Fibroblast of the aortic adventitia (primary cell): ENCODE results near the gene CEBPG. TPM values are rescaled to one million over a fixed set of nuclear protein-coding genes. Genes with fewer than 3 reads are reported as not detected.

Experiments used
- DNase-seq: peaks from one replicate; pipeline ENCODE4 v3.0.0-alpha.2; 2010; ENCODE audit warnings: low read depth
- H3K4me3 ChIP-seq: 2 replicates; pipeline ENCODE4 v1.5.1; 2011; ENCODE audit warnings: low read depth, mild to moderate bottlenecking, control low read depth, low read length, moderate library complexity
- CTCF ChIP-seq: IDR thresholded peaks from 2 replicates; pipeline ENCODE4 v1.5.1; 2011; ENCODE audit warnings: mild to moderate bottlenecking, low read length, control low read depth, inconsistent platforms; ENCODE audit not compliant: insufficient read depth
- total RNA-seq: library from RNA; depleted of rRNA; stranded (reverse); fragments of >200 nt; gene quantifications from 2 replicates; pipeline ENCODE4 v1.2.3, GENCODE V29; 2012; ENCODE audit warnings: low replicate concordance

The CEBPG gene
- total RNA-seq, 1 donor, result 32.8 TPM

GRCh38 chr19:33343859-33344572 lies 29.5 kb upstream of the CEBPG start:
- DNase-seq, result peak; percentile 24
- no peak overlapping the region for H3K4me3 ChIP-seq
- no peak for TF ChIP-seq CTCF

GRCh38 chr19:33344573-33344925 lies 29.0 kb upstream of the CEBPG start:
- TF ChIP-seq CTCF, result no peak
- no peak overlapping the region for H3K4me3 ChIP-seq
- DNase-seq, result no peak

GRCh38 chr19:33345163-33345562 lies 28.3 kb upstream of the CEBPG start:
- DNase-seq, result no peak
- no peak for TF ChIP-seq CTCF
- H3K4me3 ChIP-seq, result no peak overlapping the region

GRCh38 chr19:33346665-33347064 lies 26.8 kb upstream of the CEBPG start:
- no peak for TF ChIP-seq CTCF

GRCh38 chr19:33347300-33347699 lies 26.2 kb upstream of the CEBPG start:
- TF ChIP-seq CTCF, result no peak
- H3K4me3 ChIP-seq, result no peak overlapping the region
- no peak for DNase-seq

More at GRCh38 chr19:33346665-33347064, 26.8 kb upstream of the CEBPG start:
- DNase-seq, result no peak
- H3K4me3 ChIP-seq, result no peak overlapping the region

- H3K4me3 ChIP-seq, result no peak overlapping the region
- TF ChIP-seq CTCF, result no peak
- DNase-seq, result peak; percentile 69
These were observed 25.1 kb upstream of the CEBPG start for GRCh38 chr19:33348301-33349010.
